Measurements from ENCODE around the gene CIB4.

CIB4 gene
- long read RNA-seq, donor 1 = 0 reads
- long read RNA-seq, donor 2 = 0 reads
- long read RNA-seq, donor 3 = 0 reads
- long read RNA-seq, donor 4, partial matches to known transcripts = 0 of 3 reads
- long read RNA-seq, donor 4, other reads (novel, unspliced or antisense) = 0 of 3 reads
- long read RNA-seq, donor 5, partial matches to known transcripts = 0 of 1 reads
- long read RNA-seq, donor 5, other reads (novel, unspliced or antisense) = 0 of 1 reads
- long read RNA-seq, donor 6, partial matches to known transcripts = 0 of 1 reads
- long read RNA-seq, donor 6, other reads (novel, unspliced or antisense) = 0 of 1 reads
- long read RNA-seq, donor 7, partial matches to known transcripts = 0 of 1 reads
- long read RNA-seq, donor 7, other reads (novel, unspliced or antisense) = 0 of 1 reads
- long read RNA-seq, donor 8 = 0 reads

DNA sequence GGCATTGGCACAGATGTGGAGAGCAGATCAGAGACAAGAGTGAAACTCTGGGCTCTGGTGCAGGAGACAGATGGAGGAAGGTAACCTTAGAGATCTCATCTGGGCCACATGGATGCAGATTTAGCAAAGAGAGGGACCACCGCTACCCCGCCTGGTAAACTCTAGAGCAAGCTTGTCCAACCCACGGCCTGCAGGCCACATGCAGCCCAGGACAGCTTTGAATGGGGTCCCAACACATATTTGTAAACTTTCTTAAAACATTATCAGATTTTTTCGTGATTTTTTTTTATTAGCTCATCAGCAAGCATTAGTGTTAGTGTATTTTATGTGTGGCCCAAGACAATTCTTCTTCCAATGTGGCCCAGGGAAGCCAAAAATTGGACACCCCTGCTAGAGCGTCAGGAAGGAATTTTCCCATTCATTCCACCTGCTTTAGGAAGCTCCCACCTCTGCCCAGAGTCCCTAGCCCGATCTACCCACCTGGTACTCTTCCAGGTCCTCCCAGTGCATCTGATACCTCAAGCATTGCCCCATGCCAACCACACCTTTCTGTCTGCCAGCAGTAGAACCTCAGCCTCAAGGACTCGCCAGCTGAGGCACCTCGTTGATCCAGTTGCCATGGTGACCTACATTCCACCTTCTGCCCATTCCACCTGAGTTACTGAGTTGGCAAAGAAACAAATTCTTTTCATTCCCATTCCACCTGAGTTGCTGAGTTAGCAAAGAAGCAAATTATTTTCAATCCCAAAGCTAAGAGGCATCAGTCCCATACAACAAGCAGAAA is at the start of gene CIB4:
CIB4 (minus strand) TSS at position 586 of the 784 bp plus-strand sequence; CDS start at position 534, 52 bp downstream.
- DNase-seq = no peak

- DNase-seq = no peak
These were observed 46.6 kb upstream of the CIB4 start for GRCh38 chr2:26687801-26688200.

DNA sequence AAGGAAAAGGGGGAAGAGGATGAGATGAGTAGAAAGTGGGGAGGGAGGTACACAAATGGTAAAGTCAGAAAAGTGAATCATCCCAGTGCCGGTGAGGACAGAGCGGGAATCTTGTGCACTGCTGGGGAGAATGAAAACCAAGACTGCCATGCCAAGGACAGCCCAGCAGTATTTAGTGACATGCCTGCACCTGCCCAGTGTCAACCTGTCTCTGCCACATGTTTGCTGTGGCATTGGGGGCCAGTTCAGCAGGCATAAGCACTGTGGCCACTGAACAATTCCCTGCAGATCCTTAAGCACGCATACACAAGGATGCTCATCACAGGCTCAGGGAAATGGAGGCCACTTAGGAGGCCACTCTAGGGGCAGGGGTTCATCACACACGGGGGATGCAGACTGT is 46.2 kb upstream of the CIB4 start:
- DNase-seq = no peak

- DNase-seq = peak; percentile 65
These were observed 45.0 kb upstream of the CIB4 start for GRCh38 chr2:26685989-26686839.

- no peak for DNase-seq
These were observed 44.2 kb upstream of the CIB4 start for GRCh38 chr2:26685341-26685740.

GRCh38 chr2:26683583-26683982 is 42.4 kb upstream of the CIB4 start:
- DNase-seq = no peak

- DNase-seq = no peak
These were observed 41.0 kb upstream of the CIB4 start for GRCh38 chr2:26682155-26682554.

DNA sequence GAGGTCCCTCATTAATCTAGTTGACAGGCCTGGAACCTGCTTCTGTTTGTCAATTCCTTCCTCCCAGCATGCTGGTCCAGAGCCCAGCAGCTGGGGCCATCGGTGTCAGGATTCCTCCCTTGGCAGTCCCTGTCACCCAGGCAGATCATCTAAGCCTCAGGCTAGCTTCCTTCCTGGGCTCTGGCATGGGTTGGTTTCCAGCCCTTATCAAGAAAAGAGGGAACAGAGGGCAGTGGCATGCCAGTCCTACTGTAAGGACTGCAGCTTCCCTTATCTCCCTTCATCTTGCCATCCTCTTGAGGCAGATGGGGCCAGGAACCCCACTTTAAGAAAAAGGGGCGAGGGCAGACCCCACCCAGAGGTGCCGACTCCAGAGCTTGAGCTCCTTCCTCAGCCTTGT is 40.5 kb upstream of the CIB4 start:
- DNase-seq = no peak

DNA sequence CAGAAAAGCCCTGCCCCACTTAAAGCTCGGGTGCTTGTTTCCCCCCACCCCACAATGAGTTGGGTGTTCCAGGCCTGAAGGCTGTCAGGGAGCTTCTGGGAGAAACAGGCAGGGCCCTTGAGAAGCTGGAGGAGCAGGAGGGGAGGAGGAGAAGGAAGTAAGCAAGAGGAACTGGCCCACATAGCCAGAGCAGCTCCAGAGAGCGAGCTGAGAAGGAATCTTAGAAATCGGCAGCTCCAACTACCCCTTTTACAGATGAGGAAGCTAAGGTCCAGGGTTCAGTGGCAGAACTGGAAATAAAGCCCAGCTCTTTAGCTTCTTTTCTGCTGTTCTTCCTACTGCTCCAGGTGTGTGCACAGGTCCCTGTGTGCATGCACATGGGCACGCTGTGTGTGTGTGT is 38.7 kb upstream of the CIB4 start:
- DNase-seq = no peak

DNA sequence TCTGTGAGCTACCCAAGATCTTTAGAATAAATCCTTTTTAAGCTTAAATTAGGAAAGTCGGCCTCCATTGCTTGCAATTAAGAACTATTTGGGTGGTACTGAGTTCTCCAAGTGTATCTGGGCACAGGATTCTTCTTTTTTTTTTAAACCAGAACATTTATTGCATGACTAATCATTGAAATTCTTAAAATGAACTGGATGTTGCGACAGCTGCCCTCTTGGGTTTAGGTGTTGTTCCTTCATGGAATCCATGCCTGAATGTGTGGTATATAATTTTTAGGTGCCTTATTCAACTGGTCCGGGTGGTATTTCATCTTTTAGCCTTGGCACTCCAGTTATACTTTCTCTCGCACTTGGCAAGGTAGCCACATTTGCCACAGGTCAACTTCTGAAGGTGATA is 36.9 kb upstream of the CIB4 start:
- DNase-seq = no peak

DNA sequence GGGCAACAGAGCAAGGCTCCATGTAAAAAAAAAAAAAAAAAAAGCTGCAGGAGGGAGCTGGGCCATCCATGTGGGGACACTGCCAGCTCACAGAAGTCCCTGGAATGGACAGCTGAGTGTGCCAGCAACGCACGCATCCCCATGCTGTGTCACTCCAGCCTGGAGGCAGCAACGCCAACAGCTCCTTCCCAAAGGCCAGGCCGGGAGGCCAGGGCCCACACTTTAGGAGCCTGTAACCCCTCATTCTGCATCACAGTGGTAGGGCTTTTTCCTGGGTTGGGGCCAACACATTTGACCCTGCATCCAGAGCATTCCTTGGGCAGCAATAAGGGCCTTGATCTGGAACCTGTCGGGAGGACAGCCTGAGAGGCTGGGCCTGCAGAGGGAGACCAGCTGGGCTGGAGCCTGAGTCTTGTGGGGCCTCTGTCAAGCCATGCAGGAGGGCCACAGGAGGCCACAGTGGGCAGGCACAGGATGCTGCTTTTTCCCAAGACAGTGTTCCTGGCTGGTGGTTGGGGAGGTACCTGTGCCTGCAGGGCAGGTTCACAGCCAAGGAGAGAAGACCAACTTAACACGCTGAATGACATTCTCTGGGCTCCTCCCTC is 34.6 kb upstream of the CIB4 start:
- no peak for DNase-seq

DNA sequence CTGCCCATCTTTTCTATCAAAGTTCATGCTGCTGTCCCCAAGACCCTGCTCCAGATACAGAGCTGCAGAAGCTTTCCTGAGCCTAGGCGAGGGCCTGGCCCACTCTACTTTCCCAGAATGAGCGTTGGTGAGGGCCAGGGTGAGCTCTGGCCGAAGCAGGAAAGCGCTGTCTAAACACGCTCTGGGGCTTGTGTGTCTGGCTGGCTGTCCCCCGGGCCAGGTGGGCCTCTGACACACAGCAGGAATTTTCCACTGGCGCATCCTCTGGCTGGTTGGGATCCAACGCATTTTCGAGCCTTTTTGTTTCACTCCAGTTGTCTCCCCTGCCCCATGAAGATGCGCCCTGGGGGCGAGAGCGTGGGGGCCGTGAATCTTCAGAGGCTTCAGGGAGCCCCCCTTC is 33.6 kb upstream of the CIB4 start:
- DNase-seq = no peak

DNA sequence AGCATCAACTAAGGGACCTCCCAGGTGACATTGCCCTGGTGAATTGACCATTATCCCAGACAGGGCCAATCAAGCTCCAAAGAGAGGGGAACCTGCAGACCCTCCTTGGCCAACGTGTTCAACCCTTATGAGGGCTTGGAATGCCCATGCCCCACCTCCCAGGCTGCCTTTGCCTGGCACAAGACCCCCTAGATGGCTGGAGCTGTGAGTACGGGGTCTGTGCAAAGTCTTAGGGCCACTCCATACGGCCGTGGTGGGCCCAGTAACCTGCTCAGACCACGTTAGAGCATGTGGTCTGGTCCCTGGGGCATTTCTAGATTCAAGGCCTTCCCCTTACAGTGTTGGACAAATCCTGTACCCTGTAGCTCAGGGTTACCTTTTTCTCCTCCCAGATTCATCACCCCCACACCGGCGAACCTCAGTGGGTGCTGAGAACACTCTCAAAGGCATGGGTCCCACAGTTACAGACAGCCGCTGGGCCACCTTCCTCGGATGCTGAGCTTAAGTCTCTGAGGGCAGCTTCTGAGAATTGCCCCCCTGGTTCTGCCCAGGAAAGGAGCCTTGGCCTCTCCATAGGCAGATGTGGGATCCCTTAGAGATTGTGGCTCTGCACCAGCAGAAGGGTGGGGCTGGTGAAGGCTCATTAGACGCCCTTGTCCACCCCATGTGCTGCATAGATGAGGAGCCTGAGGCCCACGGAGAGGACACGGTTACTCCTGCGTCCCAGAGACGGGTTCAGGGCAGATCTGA is 33.0 kb upstream of the CIB4 start:
- DNase-seq = no peak

GRCh38 chr2:26672818-26673393 is 31.7 kb upstream of the CIB4 start:
- DNase-seq = no peak

DNA sequence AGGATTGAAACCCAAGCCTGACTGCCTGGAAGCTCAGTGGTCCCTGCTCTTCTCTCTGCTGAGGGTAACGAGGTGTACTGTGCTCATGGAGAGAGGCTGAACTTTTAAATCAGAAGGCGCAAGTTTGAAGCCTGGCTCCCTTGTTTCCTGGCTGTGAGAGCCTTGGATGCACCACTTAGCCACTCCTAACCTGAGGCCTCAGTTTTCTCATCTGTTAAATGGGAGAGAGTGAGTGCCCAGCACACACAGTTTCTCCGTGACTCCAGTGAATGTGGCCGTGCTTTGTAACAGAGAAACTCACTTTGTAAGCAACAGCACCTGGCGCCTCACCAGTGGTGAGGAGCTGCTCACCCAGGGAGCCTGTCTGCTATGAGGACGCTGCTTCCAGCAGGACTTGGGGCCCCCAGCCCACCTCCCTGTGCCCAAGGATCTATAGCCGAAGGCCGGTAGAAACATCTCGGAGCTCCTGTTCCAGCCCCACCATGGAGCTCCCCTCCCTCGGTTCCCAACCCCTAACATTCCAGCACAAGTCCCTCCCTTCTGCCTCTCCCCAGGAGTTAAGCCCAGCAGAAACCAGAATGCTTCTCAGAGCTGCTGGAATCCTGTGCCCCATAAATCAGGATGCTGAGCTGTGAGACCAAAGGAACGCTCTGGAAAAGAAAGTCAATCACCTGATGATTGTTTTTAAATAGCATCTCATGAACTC is 31.1 kb upstream of the CIB4 start:
- DNase-seq = no peak

DNA sequence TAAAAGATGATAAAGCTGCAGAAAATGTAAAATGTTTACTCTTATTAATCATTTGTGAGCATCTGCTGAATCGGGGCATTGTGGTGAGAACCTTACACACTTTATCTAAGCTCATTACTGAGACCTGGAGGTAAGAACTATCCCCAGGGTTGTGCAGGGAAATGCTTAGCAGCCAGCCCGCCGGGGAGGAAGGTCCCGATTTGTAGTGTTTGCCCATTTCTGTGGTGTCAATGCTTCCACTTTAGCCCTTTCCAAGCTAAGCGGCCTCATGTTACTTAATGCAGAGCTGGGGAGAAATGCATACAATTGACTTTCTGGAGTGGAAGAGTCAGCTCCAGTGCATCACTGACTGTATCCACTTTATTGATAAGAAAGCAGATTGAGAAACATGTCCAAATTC is 30.5 kb upstream of the CIB4 start:
- DNase-seq = no peak

- no peak for DNase-seq
These were observed 29.8 kb upstream of the CIB4 start for GRCh38 chr2:26670931-26671460.

DNA sequence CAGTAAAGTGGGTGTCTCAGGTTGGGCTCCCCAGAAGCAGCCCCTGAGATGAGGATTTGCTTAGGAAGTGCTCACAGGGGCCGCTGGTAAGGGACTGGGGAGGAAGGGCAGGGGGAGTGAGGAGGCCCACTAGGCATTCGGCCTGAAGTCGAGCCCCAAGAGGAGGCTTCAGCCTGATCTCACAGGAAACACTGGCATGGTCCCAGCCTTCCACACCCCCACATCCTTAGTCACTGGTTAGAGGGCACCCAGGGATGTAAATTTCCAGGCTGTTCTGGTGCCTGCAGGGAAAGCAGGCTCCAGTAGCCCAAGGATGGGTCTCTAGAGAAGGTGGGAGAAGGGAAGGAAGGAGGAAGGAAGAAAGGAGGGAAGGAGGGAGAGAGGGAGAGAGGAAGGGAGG is 29.0 kb upstream of the CIB4 start:
- no peak for DNase-seq

DNA sequence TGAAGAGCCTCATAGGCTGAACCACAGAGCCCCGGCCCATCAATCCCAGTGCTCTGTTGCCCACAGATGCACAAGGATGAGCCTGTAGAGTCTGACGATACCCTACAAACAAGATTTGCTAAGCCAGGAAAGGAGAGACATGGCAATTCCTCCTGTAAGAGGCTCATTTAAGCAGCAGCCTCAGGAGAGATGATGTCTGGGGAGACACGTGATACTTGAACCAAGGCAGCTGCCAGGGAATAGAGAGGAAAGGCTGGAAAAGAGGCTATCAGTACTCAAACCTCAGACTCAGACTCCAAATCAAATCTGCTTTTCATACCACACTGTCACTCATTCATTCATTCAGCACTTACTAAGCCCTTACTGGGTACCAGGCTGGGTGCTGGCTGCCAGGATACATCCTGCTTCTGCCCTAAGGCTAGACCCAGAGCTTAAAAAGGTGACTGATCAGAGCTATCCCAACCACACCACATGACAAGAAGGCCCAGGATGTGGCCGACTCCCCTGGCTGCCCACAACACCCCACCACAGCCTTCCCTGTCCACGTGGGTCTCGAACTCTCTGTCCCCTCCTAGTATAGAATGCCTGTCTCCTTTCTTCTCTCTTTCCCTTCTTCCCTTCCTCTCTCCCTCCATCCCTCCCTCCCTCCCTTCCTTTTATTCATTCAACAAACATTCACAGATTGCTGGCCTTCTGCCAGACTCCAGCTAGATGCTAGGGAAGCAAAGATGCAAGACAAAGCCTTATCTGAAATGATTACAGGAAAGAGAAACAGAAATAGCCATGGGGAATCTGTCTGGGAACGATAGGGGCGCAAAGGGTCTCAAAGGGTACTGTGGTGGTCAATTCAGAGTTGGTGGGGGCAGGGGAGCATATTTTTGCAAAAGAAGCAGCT is 27.9 kb upstream of the CIB4 start:
- no peak for DNase-seq

Measured in right kidney (tissue), 9 donors.